Measurements from ENCODE around the gene ELAC2.

Gene ELAC2

GRCh38 chr17:13030459-13031300 is 12.9 kb upstream of the ELAC2 start:
- in situ Hi-C loops (cut with HindIII; ENCODE audit: low pct_unique_long_range_greater_than_20kb, low sequenced_read_pairs), result no loop called here
- peak; percentile 13 to 66 for DNase-seq (ENCODE audit: low read depth in 1 of 2, low spot score in 1 of 2)
- TF ChIP-seq JUND (IDR thresholded peaks at IDR 0.05; ENCODE audit: low read depth), result no peak

- no peak for TF ChIP-seq JUND (IDR thresholded peaks at IDR 0.05; ENCODE audit: low read depth)
- in situ Hi-C loops (cut with HindIII; ENCODE audit: low pct_unique_long_range_greater_than_20kb, low sequenced_read_pairs), result no loop called here
- no peak for DNase-seq (ENCODE audit: low read depth in 1 of 2, low spot score in 1 of 2)
Measured at GRCh38 chr17:13030056-13030455, 12.2 kb upstream of the ELAC2 start.

GRCh38 chr17:13029340-13029739 is 11.5 kb upstream of the ELAC2 start:
- TF ChIP-seq JUND (IDR thresholded peaks at IDR 0.05; ENCODE audit: low read depth), result no peak
- in situ Hi-C loops (cut with HindIII; ENCODE audit: low pct_unique_long_range_greater_than_20kb, low sequenced_read_pairs), result no loop called here
- DNase-seq (ENCODE audit: low read depth in 1 of 2, low spot score in 1 of 2), result no peak

GRCh38 chr17:13027246-13027645 is 9.4 kb upstream of the ELAC2 start:
- TF ChIP-seq JUND (IDR thresholded peaks at IDR 0.05; ENCODE audit: low read depth), result no peak
- DNase-seq (ENCODE audit: low read depth in 1 of 2, low spot score in 1 of 2), result no peak
- in situ Hi-C loops (cut with HindIII; ENCODE audit: low pct_unique_long_range_greater_than_20kb, low sequenced_read_pairs), result no loop called here

GRCh38 chr17:13025687-13026086 is 7.9 kb upstream of the ELAC2 start:
- in situ Hi-C loops (cut with HindIII; ENCODE audit: low pct_unique_long_range_greater_than_20kb, low sequenced_read_pairs), result no loop called here
- TF ChIP-seq JUND (IDR thresholded peaks at IDR 0.05; ENCODE audit: low read depth), result no peak
- no peak for DNase-seq (ENCODE audit: low read depth in 1 of 2, low spot score in 1 of 2)

GRCh38 chr17:13025258-13025627 is 7.4 kb upstream of the ELAC2 start:
- DNase-seq (ENCODE audit: low read depth in 1 of 2, low spot score in 1 of 2), result no peak
- TF ChIP-seq JUND (IDR thresholded peaks at IDR 0.05; ENCODE audit: low read depth), result no peak
- in situ Hi-C loops (cut with HindIII; ENCODE audit: low pct_unique_long_range_greater_than_20kb, low sequenced_read_pairs), result no loop called here

GRCh38 chr17:13024526-13025257 is 6.9 kb upstream of the ELAC2 start:
- in situ Hi-C loops (cut with HindIII; ENCODE audit: low pct_unique_long_range_greater_than_20kb, low sequenced_read_pairs), result no loop called here
- DNase-seq (ENCODE audit: low read depth in 1 of 2, low spot score in 1 of 2), result peak in 1 of 2 experiments; percentile 58
- no peak for TF ChIP-seq JUND (IDR thresholded peaks at IDR 0.05; ENCODE audit: low read depth)

- DNase-seq (ENCODE audit: low read depth in 1 of 2, low spot score in 1 of 2), result peak in 1 of 2 experiments; percentile 52
- in situ Hi-C loops (cut with HindIII; ENCODE audit: low pct_unique_long_range_greater_than_20kb, low sequenced_read_pairs), result no loop called here
- TF ChIP-seq JUND (IDR thresholded peaks at IDR 0.05; ENCODE audit: low read depth), result no peak
Measured at GRCh38 chr17:13024016-13024415, 6.2 kb upstream of the ELAC2 start.

- DNase-seq (ENCODE audit: low read depth in 1 of 2, low spot score in 1 of 2), result no peak
- no peak for TF ChIP-seq JUND (IDR thresholded peaks at IDR 0.05; ENCODE audit: low read depth)
- in situ Hi-C loops (cut with HindIII; ENCODE audit: low pct_unique_long_range_greater_than_20kb, low sequenced_read_pairs), result no loop called here
Measured at GRCh38 chr17:13016881-13017654, 759 bp downstream of the ELAC2 start.

GRCh38 chr17:13014801-13015200 is 3.0 kb downstream of the ELAC2 start:
- TF ChIP-seq JUND (IDR thresholded peaks at IDR 0.05; ENCODE audit: low read depth), result no peak
- in situ Hi-C loops (cut with HindIII; ENCODE audit: low pct_unique_long_range_greater_than_20kb, low sequenced_read_pairs), result no loop called here
- DNase-seq (ENCODE audit: low read depth in 1 of 2, low spot score in 1 of 2), result no peak

GRCh38 chr17:13010959-13011358 is 6.9 kb downstream of the ELAC2 start:
- in situ Hi-C loops (cut with HindIII; ENCODE audit: low pct_unique_long_range_greater_than_20kb, low sequenced_read_pairs), result no loop called here
- no peak for TF ChIP-seq JUND (IDR thresholded peaks at IDR 0.05; ENCODE audit: low read depth)

GRCh38 chr17:13008461-13008860 is 9.4 kb downstream of the ELAC2 start:
- in situ Hi-C loops (cut with HindIII; ENCODE audit: low pct_unique_long_range_greater_than_20kb, low sequenced_read_pairs), result no loop called here
- no peak for DNase-seq (ENCODE audit: low read depth in 1 of 2, low spot score in 1 of 2)
- TF ChIP-seq JUND (IDR thresholded peaks at IDR 0.05; ENCODE audit: low read depth), result no peak

More at GRCh38 chr17:13010959-13011358, 6.9 kb downstream of the ELAC2 start:
- no peak for DNase-seq (ENCODE audit: low read depth in 1 of 2, low spot score in 1 of 2)
